AG09319 (cell line): Measurements from ENCODE around the gene ATXN7L1.

ENCODE experiments used
- DNase-seq: peaks from one replicate; pipeline ENCODE4 v3.0.0-alpha.2; 2010; ENCODE audit warnings: low read depth; ENCODE audit errors: extremely low read depth
- TF ChIP-seq, protein P1 (sequence below): IDR thresholded peaks from 2 replicates; pipeline ENCODE4 v1.5.1; 2011; ENCODE audit warnings: low read depth, mild to moderate bottlenecking, inconsistent platforms, low read length, moderate library complexity

ATXN7L1 gene

DNA sequence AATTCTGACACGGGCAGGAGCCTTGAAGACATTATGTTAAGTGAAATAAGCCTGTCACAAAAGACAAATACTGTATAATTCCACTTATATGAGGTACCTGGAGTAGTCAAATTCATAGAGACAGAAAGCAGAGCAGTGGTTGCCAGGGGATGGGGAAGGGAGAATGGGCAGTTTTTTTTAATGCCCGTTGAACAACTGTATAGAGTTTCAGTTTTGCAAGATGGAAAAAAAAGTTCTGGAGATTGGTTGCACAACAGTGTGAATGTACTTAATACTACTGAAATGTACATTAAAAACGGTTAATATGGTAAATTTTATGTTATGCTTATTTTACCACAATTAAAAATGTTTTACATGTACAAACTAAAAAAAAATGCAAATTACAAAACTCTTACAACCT is 231.5 kb downstream of the ATXN7L1 start:
- DNase-seq = no peak
- TF ChIP-seq, protein P1, sequence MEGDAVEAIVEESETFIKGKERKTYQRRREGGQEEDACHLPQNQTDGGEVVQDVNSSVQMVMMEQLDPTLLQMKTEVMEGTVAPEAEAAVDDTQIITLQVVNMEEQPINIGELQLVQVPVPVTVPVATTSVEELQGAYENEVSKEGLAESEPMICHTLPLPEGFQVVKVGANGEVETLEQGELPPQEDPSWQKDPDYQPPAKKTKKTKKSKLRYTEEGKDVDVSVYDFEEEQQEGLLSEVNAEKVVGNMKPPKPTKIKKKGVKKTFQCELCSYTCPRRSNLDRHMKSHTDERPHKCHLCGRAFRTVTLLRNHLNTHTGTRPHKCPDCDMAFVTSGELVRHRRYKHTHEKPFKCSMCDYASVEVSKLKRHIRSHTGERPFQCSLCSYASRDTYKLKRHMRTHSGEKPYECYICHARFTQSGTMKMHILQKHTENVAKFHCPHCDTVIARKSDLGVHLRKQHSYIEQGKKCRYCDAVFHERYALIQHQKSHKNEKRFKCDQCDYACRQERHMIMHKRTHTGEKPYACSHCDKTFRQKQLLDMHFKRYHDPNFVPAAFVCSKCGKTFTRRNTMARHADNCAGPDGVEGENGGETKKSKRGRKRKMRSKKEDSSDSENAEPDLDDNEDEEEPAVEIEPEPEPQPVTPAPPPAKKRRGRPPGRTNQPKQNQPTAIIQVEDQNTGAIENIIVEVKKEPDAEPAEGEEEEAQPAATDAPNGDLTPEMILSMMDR = no peak

DNA sequence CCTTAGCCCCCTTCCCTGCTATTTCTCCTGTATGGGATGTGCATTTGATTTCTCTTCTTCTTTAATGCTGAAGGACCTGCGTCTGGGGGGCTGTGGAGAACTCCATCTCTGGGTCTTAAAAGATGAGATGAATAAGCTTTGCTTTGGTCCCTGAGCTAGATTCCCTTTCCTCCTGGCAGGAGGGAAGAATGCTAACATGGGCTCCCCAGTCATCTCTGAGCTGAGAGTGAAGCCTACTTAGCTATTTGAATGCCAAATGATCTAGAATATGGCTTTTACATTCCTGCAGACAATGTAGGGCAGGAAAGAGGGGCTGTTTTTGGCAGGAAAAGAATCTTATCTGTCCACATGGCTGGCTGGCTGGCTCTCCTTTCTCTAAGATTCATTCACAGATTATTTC is 232.5 kb downstream of the ATXN7L1 start:
- DNase-seq = no peak

DNA sequence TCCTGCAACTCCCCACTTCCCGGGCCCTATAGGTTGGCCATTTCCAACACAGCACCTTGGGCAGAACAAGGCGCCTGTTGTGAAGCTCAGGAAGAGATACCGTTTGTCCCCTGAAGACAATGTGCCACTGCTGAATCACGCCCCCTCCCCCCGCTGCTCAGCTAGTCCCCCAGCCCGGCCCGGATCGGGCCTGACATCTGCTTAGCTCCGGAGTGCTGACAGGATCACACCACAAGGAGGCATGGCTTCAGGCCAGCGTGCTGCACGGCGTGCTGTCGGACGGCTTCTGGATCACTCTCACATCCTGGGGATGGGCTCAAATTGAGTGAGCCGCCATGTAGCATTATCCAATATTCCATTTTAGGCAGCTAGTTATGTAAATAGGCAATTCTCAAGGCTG is 233.0 kb downstream of the ATXN7L1 start:
- TF ChIP-seq, protein P1 = no peak
- no peak for DNase-seq

More for the DNA sequence above, 232.5 kb downstream of the ATXN7L1 start:
- TF ChIP-seq, protein P1 = no peak

DNA sequence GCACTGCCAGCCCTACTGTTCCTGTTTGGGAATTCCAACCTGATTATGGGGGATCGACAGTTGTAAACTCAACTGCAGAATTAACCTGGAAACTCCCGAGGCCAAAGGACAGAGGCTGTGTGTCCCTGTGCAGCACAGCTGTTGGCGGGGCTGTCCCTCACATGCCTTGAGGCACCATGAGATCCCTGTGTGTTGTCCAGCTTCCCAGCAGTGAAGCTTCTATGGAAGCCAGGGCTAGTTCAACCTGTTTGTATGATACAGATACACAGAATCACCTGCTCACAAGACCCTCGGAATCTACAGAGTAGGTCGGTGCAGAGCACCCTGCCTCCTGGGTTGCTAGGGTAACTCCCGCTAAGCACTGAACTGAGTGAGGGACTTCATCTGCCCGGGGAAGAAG is 234.1 kb downstream of the ATXN7L1 start:
- TF ChIP-seq, protein P1 = no peak
- no peak for DNase-seq

DNA sequence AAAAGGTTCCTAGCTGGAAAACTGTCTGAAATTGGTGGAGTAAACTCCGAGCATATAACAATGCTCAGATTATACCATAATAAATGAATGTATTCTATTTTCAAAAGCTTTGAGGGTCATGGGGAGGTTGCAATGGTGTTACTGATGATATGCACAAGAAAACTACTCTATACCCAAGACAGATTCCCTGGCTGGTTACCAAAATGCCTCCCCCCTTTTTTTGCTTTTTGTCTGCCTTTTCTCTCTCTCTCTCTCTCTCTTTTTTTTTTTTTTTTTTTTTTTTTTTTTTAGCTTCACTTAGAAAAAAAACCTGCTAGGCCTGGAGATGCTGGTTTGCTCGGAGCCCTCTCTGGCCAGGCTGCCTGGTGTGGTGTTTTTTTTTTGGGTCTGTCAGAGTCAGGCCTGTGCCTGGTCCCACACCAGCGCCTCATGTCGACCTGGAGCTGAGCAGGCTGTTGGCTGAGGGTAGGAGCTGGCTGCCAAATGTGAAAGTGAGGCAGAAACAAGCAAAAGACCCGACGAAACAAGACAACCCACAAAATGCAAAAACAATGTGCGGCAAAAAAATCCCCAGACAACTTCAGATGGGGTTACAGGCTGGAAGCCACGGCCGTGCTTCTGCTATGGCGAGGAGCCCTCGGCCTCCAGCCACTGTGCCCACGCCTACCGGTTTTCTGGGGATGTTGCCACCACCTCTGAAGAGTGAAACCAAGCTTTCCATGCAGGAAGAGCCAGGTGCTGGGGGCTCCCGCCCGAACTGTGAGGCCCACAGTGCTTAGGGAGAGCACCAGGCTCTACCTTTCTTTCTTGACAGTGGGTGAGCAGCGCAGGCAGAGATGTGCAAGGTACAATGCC is 235.2 kb downstream of the ATXN7L1 start:
- TF ChIP-seq, protein P1 = no peak
- no peak for DNase-seq

DNA sequence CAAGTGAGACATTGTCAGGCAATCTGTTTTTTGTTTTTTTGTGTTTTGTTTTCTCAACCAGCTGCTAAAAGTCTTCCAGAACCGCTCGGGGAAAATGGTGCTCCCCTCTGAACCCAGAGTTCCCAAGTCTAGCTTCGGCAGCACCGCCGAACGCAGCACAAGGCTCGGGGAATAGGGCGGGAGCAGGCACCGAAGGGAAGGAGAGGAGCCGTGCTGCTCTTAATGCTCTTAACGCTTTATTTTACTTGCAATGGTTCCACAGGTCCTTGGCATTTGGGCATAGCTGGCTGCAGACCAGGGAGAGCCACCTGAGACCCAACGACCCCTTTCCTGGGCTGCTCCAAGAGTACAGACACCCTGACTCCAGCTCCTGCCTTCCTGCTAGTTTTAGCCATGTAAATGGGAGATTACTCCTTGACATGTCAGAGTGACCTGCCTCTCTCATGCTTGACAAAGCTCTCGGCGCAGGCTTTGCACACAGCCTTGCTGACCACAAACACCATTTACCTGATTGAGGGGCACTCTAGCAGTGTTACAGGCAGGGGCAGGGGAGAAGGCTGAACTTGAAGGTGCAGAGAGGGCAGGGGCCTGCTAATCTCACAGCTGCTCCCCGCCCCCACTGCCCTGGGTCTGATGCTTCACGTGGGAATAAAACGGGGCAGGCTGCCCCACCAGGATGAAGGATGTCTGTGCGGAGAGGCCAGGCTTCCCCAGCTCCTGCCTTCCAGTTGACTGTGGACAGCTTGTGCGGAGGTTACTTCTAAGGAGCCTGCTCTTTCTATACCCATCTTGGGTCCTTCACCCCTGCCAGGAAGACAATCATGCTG is 236.5 kb downstream of the ATXN7L1 start:
- TF ChIP-seq, protein P1 = no peak
- DNase-seq = no peak
